ENCODE measurements around the gene RTN4IP1.
"Not testable (repeated sequence)": the region's sequence is repeated elsewhere in the genome, so short reads cannot be mapped to it uniquely, and the experiment has no call there.

RTN4IP1 gene

DNA sequence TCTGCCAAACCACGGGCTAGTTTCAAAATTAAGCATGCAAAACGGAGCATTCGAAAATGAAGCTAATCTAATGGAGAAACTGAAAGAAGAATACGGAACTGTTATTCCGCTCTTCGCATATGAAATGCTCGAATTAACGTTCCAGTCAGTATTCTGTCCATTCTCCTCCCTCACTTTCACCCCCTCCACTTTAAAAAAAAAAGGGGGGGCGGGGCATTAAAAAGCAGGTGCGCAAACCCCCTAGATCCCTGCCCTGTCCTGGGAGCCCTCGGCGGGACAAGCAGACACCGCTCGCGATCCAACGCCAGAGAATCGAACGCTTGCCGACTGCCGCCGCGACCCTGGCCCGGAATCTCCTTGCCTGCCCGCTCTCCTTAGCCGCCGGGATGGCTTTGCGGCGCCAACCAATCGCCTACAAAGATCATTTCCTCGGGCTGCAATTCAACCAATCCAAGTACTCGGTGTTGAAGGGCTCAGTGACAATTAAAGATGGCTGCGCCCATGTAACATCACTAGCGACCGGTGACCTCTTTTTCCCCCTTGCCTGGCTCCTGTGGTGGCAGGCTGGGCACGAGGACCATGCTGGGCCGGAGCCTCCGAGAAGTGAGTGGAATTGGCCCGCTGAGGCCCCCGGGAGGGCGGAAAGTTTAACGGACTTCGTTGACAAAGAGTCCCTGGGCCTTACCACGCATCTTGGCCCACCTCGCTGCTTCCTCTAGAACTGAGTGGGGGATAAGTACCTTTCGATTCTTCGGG lies at the start of gene RTN4IP1, which contains the start of gene QRSL1:
Gene RTN4IP1, minus strand, starts transcription at position 396 of the 756 bp plus-strand sequence. CDS start 477 bp downstream, outside the sequence.
Gene QRSL1, plus strand, starts transcription at position 476 of the 756 bp plus-strand sequence. Its CDS starts 104 bp downstream, at position 580.
- peak; percentile 90 to 95 for DNase-seq

DNA sequence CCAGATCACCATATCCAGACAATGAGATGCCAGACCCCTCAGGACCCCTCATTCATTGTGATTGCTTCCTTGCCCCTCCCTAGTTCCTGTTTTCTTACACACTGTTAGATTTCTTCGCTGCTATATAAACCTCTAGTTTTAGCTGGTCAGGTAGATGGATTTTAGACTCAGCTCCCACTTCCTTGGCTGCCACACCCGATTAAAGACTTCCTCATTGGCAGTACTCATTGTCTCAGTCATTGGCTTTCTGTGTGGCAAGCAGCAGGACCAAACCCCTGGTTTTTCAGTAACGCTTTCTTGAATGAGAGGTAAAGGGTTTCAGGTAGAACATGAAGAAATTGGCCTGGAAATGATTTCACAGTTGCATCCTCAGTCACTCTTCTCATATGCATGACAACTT lies 48.0 kb upstream of the RTN4IP1 start:
- DNase-seq, result no peak

DNA sequence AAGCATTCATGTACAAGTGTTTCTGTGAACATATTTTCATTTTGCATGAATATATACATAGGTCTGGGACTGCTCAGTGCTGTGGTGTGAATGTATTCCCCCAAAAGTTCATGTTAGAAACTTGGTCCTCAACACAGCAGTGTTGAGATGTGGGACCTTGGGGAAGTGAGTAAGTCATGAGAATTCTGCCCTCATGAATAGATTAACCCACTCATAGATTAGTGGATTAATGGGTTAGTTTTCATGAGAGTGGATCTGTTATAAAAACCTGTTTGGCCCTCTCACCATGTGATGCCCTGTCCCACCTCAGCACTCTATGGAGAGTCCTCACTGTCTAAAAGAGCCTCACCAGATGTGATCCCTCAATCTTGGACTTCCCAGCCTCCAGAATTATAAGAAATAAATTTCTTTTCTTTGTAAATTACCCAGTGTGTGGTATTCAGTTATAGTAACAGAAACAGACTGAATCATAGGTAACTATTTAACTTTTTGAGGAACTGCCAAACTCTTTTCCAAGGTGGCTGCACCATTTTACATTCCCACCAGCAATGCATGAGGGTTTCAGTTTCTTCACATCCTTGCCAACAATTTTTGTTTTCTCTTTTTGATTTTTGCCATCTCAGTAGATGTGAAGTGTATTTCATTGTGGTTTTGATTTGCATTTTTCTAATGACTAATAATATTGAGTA lies 45.4 kb upstream of the RTN4IP1 start:
- no peak for DNase-seq

DNA sequence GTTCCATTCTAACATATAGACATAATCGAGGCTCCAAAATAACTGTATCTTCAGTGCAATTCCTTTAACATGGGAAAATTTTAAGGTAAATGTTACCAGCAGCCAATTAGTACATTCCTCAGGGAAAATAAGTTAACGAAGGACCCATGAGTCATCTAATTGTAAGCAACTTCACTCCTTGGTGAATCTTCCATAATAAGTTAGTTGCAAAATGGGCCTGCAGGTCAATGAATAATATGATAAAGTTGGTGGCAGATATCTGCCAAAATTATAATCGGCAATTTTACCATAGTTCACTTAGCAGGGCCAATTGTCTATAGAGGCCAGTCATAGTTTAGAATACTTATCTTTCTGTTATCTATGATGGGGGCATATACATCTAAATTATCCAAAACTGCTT lies 42.4 kb upstream of the RTN4IP1 start:
- DNase-seq, result no peak

- no peak for DNase-seq
These were observed 40.9 kb upstream of the RTN4IP1 start for GRCh38 chr6:106670236-106670635.

GRCh38 chr6:106667022-106667402 lies 37.7 kb upstream of the RTN4IP1 start:
- DNase-seq, result no peak

DNA sequence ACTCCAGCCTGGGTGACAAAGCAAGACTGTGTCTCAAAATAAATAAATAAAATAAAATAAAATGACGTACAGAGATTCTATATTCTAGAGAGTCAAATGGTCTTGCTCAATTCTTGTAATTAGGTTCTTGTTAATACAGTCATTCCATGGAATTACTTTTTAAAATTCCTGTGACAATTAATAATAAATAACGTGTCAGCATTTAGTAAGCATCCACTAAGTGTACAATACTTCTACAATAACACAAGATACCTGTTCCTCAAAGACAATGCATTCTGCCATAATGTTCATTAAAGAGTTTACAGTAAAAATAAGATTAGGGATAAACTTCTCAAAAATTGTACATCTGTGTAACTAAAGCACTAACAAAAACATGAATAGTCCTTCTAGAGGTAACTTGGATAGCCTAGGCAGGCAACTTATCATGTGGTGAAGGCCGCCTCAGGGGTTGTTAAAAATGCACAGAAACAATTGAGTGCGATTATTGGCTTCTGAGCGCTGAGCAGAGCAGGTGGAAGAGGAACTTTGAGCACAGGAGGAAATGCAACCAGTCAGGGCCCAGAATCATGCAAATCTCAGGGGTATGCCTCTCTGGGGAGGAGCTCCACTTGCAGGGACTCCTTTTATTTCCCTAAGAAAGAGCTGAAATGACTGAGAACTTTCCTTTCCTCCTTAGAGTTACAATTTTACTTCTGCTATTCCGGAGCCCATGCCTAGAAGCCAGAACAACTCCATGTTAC lies 37.2 kb upstream of the RTN4IP1 start:
- peak in 1 of 2 donors; percentile 41 for DNase-seq

GRCh38 chr6:106662458-106662857 lies 33.2 kb upstream of the RTN4IP1 start:
- no peak for DNase-seq

DNA sequence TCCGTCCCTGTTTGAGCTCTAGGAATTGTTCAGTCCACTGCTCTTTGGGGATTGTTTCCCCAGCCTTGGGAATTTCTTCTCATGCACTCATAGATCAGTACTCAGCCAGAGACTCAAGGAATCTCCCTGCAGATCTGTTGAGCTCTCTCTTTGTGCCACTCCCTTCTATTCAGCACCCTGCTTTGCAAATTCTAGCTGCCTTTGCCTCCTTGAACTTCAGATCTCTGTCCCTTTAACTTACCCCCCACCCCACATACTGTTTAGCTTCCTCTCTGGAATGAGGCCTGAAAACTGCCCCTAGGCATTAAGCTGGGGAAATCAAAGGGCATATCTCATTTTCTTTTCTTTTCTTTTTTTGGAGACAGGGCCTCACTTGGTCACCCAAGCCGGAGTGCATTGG lies 30.6 kb upstream of the RTN4IP1 start:
- no peak for DNase-seq

DNA sequence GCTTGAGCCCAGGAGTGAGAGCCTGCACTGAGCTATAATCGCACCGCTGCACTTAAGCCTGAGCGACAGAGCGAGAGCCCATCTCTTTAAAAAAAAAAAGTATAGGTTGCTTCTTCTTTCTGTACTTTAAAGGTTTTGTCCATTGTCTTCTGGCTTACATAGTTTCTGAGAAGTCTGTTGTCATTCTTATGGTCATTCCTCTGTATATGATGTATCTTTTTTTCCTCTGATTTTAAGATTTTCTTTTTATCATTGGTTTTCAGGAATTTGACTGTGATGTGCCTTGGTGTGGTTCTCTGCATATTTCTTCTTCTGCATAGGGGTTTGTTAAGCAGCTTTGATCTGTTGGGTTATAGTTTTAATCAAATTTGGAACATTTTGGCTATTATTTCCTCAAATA lies 29.2 kb upstream of the RTN4IP1 start:
- no peak for DNase-seq

GRCh38 chr6:106648651-106649308 lies 19.5 kb upstream of the RTN4IP1 start:
- peak in 1 of 2 donors; percentile 13 for DNase-seq

- DNase-seq, result no peak
These were observed 13.8 kb upstream of the RTN4IP1 start for GRCh38 chr6:106643061-106643460.

DNA sequence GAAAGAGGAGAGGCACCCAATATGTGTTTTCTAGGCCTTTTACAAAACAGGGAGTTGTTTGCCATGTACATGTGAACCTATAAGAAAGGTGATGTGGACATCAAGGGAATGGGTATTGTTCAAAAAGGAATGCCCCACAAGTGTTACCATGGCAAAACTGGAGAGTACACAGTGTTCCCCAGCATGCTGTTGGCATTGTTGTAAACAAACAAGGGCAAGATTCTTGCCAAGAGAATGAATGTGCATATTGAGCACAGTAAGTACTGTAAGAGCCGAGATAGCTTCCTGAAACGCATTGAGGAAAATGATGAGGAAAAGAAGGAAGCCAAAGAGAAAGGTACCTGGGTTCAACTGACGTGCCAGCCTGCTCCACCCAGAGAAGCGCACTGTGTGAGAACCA lies 13.2 kb upstream of the RTN4IP1 start:
- DNase-seq, result no peak

DNA sequence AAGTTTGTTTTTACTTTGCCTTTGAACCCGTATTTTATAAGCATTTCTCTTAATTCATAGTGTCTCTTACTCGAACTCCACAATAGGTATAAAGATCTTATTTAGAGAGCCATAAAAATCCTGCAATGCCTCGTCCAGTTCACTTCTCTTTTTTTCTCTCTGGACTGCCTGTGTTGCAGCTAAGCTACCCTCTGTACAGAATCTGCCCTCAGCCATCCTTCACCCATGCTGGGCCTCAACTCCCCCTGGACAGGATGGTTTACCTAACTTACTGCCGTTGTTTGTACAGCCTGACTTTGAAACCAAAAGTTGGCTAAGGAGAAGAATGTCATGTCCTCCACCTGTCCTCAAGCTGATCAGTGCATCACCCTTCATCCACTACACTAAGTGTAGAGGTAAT lies 10.5 kb upstream of the RTN4IP1 start:
- no peak for DNase-seq

DNA sequence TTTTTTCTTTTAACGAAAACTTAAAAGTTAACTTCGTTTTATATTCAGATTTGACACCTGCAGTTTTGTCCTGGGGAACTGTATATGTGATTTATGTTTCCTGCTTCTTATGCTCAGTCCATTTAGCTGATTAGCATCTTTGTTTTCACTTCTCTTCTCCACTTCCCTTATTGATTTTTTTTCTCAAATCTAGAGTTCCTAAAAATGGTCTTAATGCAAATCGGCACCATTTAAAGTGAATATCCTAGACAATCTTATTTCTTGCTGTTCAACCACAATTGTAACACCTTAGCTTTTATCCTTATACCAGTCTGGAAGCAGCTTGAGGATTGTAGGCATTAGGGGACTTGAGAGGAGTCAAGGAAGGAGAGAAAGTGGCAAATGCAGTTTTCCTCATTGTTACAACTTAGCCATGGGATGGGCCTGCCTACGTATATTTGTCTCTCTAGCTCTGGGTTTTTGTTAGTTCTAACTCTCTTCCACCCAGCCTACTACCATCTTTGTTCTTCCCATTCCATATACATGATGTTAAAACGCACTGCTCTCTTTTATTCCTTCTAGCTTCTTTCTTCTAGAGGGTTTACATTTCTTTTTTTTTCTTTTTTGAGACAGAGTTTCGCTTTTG lies 8.5 kb upstream of the RTN4IP1 start:
- DNase-seq, result no peak

DNA sequence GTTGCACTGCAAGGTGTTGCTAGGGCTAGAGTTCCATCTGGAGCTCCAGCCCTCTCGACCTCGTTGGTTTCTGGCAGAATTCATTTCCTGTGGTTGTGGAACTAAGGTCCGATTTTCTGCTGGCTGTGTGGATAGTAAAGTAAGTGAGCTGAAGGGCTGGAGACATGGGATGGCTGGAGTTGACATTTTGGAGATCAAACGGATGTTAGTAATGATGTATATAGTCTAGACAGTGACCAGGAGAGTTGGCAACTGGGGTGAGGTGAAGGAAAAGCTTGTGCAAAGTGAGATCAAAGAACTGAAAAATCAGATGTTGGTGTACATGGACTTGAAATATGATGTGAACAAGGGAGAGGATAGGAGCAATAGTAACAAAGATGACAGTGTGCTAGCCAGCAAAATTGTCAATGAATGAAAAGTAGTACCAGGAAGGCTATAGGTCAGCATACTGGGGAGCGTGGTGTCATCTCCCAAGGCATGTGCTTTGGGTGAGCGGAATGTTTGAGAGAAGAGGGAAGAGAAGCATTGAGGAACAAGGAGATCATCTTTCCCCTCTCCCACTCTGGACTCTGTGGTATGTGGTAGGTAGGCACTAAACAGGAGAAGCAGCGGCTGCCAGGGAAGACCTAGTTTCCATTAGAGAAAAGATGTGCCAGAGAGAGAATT lies 7.9 kb upstream of the RTN4IP1 start:
- no peak for DNase-seq

DNA sequence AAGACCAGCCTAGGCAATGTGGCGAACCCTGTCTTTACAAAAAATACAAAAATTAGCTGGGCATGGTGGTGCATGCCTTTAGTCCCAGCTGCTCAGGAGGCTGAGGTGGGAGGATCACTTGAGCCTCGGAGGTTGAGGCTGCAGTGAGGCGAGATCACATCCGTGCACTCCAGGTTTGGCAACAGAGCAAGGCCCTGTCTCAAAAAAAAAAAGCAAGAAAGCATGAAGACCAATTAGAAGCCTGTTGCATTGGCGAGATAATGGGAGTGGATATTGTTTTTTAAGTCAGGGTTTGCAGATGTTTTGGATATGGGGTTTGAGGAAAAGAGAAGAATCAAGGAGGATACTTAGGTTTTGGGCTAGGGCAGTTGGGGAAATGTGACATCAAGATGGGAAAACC lies 5.3 kb upstream of the RTN4IP1 start:
- no peak for DNase-seq

DNA sequence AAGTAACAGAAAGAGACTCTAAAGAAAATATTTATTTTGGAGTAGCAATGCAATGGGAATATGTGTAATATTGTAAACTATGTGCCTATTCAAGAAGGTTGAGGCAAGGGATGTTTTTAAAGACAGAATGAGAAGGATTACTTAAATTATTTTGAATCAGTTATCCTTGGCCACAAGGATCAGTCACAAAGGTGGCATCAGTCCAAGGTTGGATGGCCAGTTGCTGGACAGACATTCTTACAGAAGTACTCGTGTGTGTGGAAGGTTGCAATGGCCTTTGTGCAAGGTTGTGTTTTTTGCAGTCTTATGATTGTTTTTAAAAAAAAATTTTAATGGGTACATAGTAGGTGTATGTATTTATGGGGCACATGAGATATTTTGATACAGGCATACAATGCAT lies 2.0 kb upstream of the RTN4IP1 start:
- no peak for DNase-seq

- DNase-seq, result no peak
These were observed 1.1 kb upstream of the RTN4IP1 start for GRCh38 chr6:106630366-106630765.

- DNase-seq, result no peak
These were observed 513 bp upstream of the RTN4IP1 start for GRCh38 chr6:106629859-106630163.

- DNase-seq, result no peak
These were observed 618 bp downstream of the RTN4IP1 start for GRCh38 chr6:106628658-106629102.

DNA sequence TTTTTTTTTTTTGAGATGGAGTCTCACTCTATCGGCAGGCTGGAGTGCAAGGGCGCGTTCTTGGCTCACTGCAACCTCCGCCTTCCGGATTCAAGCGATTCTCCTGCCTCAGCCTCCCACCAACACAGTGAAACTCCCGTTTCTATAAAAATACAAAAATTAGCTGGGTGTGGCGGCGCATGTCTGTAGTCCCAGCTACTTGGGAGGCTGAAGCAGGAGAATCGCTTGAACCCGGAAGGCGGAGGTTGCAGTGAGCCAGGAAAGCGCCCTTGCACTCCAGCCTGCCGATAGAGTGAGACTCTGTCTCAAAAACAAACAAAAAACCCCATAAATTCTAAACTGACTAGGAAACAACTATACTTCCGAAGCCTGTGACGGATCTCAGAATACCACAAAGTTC lies 1.5 kb downstream of the RTN4IP1 start:
- DNase-seq, result not testable (repeated sequence)

Data from CD4-positive, alpha-beta T cell treated with Interferon alpha-2 for 1 hour (primary cell).